ENCODE data around the gene NKPD1.
A peak's percentile ranks its signal among the peaks of the same experiment; 100 is the strongest.

The NKPD1 gene

GRCh38 chr19:45178262-45179071 is 17.7 kb upstream of the NKPD1 start, which contains the start of gene BLOC1S3:
TSS of gene BLOC1S3 (plus strand) at chr19:45178784. CDS start at chr19:45179297, 513 bp downstream.
- Histone ChIP-seq H3K79me2 (ENCODE audit: low read length) (peaks cover 34% of the 10 kb centered on the region), H3K9ac (ENCODE audit: low read length) (peak within 1 kb of the TSS; percentile 92), H3K4me1 (ENCODE audit: low read length) (0 out of 2 replicates have a peak, but pooled peaks cover 3% of the 10 kb centered on the region), H2AFZ (ENCODE audit: low read length) (peak within 1 kb of the TSS; percentile 94), H3K36me3 (replicated peaks; ENCODE audit: insufficient read depth, low read length) (no peaks in the 10 kb centered on the region), H3K9me3 (replicated peaks; ENCODE audit: insufficient read depth, low read length) (no peaks in the 10 kb centered on the region), H3F3A (ENCODE audit: insufficient read depth, low read length) (peaks cover 8% of the 10 kb centered on the region; the same call in 1 of the 2 replicates), H3K27me3 (replicated peaks; ENCODE audit: insufficient read depth, low read length) (no peaks in the 10 kb centered on the region), H3K4me2 (ENCODE audit: low read depth, low read length) (peak within 1 kb of the TSS; percentile 93), H3K9me2 (replicated peaks; ENCODE audit: insufficient read depth, low read length) (no peaks in the 10 kb centered on the region), H4K20me1 (ENCODE audit: insufficient read depth, low read length) (no peaks in the 10 kb centered on the region), H3K27ac (ENCODE audit: low read length) (peak within 1 kb of the TSS; percentile 74), H3K4me3 (ENCODE audit: low read length) (peak within 1 kb of the TSS; percentile 100)
- no peak for TF ChIP-seq EZH2 (optimal IDR thresholded peaks at IDR 0.05; ENCODE audit: low read depth, low read length)
- TF ChIP-seq, protein P1, sequence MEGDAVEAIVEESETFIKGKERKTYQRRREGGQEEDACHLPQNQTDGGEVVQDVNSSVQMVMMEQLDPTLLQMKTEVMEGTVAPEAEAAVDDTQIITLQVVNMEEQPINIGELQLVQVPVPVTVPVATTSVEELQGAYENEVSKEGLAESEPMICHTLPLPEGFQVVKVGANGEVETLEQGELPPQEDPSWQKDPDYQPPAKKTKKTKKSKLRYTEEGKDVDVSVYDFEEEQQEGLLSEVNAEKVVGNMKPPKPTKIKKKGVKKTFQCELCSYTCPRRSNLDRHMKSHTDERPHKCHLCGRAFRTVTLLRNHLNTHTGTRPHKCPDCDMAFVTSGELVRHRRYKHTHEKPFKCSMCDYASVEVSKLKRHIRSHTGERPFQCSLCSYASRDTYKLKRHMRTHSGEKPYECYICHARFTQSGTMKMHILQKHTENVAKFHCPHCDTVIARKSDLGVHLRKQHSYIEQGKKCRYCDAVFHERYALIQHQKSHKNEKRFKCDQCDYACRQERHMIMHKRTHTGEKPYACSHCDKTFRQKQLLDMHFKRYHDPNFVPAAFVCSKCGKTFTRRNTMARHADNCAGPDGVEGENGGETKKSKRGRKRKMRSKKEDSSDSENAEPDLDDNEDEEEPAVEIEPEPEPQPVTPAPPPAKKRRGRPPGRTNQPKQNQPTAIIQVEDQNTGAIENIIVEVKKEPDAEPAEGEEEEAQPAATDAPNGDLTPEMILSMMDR (IDR thresholded peaks at IDR 0.05; ENCODE audit: low read length): peak; percentile 37
- DNase-seq: peak; percentile 99

- Histone ChIP-seq H3K79me2 (ENCODE audit: low read length) (peaks cover 34% of the 10 kb centered on the region), H3K27me3 (replicated peaks; ENCODE audit: insufficient read depth, low read length) (no peaks in the 10 kb centered on the region), H3K36me3 (replicated peaks; ENCODE audit: insufficient read depth, low read length) (no peaks in the 10 kb centered on the region), H3K9me2 (replicated peaks; ENCODE audit: insufficient read depth, low read length) (no peaks in the 10 kb centered on the region), H3K4me1 (ENCODE audit: low read length) (0 out of 2 replicates have a peak, but pooled peaks cover 3% of the 10 kb centered on the region), H3K9me3 (replicated peaks; ENCODE audit: insufficient read depth, low read length) (no peaks in the 10 kb centered on the region), H3K9ac (ENCODE audit: low read length) (peak within 1 kb of the TSS; percentile 92), H2AFZ (ENCODE audit: low read length) (peak within 1 kb of the TSS; percentile 94), H3F3A (ENCODE audit: insufficient read depth, low read length) (peaks cover 8% of the 10 kb centered on the region; the same call in 1 of the 2 replicates), H3K27ac (ENCODE audit: low read length) (peak within 1 kb of the TSS; percentile 74), H3K4me2 (ENCODE audit: low read depth, low read length) (peak within 1 kb of the TSS; percentile 93), H3K4me3 (ENCODE audit: low read length) (peak within 1 kb of the TSS; percentile 100), H4K20me1 (ENCODE audit: insufficient read depth, low read length) (no peaks in the 10 kb centered on the region)
- TF ChIP-seq EZH2phosphoT487 (IDR thresholded peaks at IDR 0.05; ENCODE audit: low read length): no peak
- no peak for TF ChIP-seq EZH2 (optimal IDR thresholded peaks at IDR 0.05; ENCODE audit: low read depth, low read length)
- TF ChIP-seq, protein P1 (IDR thresholded peaks at IDR 0.05; ENCODE audit: low read length): no peak
- no peak for DNase-seq
Observed at GRCh38 chr19:45177817-45178261, 17.1 kb upstream of the NKPD1 start, which contains the start of gene TRAPPC6A. TSS of gene TRAPPC6A (minus strand) at chr19:45178237. CDS start at chr19:45178218, 19 bp downstream.

- no peak overlapping the region for H3K4me3 ChIP-seq (ENCODE audit: low read length)
- peaks cover 8% of the 10 kb centered on the region; the same call in 1 of the 2 replicates for H3F3A ChIP-seq (ENCODE audit: insufficient read depth, low read length)
- no peak overlapping the region for H2AFZ ChIP-seq (ENCODE audit: low read length)
- H3K4me2 ChIP-seq (ENCODE audit: low read depth, low read length): no peak overlapping the region
- H3K9me3 ChIP-seq (replicated peaks; ENCODE audit: insufficient read depth, low read length): no peaks in the 10 kb centered on the region
- H3K27me3 ChIP-seq (replicated peaks; ENCODE audit: insufficient read depth, low read length): no peaks in the 10 kb centered on the region
- peaks cover 4% of the 10 kb centered on the region; the same call in 1 of the 2 replicates for H3K4me1 ChIP-seq (ENCODE audit: low read length)
- H4K20me1 ChIP-seq (ENCODE audit: insufficient read depth, low read length): no peaks in the 10 kb centered on the region
- peaks cover 24% of the 10 kb centered on the region for H3K79me2 ChIP-seq (ENCODE audit: low read length)
- TF ChIP-seq, protein P1 (IDR thresholded peaks at IDR 0.05; ENCODE audit: low read length): no peak
- TF ChIP-seq EZH2 (optimal IDR thresholded peaks at IDR 0.05; ENCODE audit: low read depth, low read length) (no peak), EZH2phosphoT487 (IDR thresholded peaks at IDR 0.05; ENCODE audit: low read length) (no peak)
- H3K36me3 ChIP-seq (replicated peaks; ENCODE audit: insufficient read depth, low read length): no peaks in the 10 kb centered on the region
- H3K27ac ChIP-seq (ENCODE audit: low read length): no peak overlapping the region
- H3K9ac ChIP-seq (ENCODE audit: low read length): no peak overlapping the region
- H3K9me2 ChIP-seq (replicated peaks; ENCODE audit: insufficient read depth, low read length): no peaks in the 10 kb centered on the region
- no peak for DNase-seq
Observed at GRCh38 chr19:45175515-45176345, 14.9 kb upstream of the NKPD1 start.

All from MM.1S (cell line).